ENCODE measurements around the gene NBEA.
"Not testable (repeated sequence)": the region's sequence is repeated elsewhere in the genome, so short reads cannot be mapped to it uniquely, and the experiment has no call there.

Gene NBEA

GRCh38 chr13:35093356-35093755 is 151.3 kb downstream of the NBEA start:
- no peak for DNase-seq

- not testable (repeated sequence) for DNase-seq
These were observed 164.7 kb downstream of the NBEA start for GRCh38 chr13:35106771-35107170.

GRCh38 chr13:35107535-35107934 is 165.5 kb downstream of the NBEA start:
- DNase-seq = no peak

GRCh38 chr13:35113612-35114011 is 171.5 kb downstream of the NBEA start:
- DNase-seq = not testable (repeated sequence)

GRCh38 chr13:35127466-35127865 is 185.4 kb downstream of the NBEA start:
- no peak for DNase-seq

- no peak for DNase-seq
These were observed 187.4 kb downstream of the NBEA start for GRCh38 chr13:35129500-35129899.

GRCh38 chr13:35131471-35131870 is 189.4 kb downstream of the NBEA start:
- no peak for DNase-seq

- DNase-seq = no peak
These were observed 194.5 kb downstream of the NBEA start for GRCh38 chr13:35136585-35136984.

GRCh38 chr13:35139591-35139990 is 197.5 kb downstream of the NBEA start:
- no peak for DNase-seq

GRCh38 chr13:35140321-35140720 is 198.3 kb downstream of the NBEA start:
- no peak for DNase-seq

- no peak for DNase-seq
These were observed 198.8 kb downstream of the NBEA start for GRCh38 chr13:35140831-35141230.

GRCh38 chr13:35143123-35143522 is 201.1 kb downstream of the NBEA start:
- DNase-seq = no peak

- DNase-seq = no peak
These were observed 202.3 kb downstream of the NBEA start for GRCh38 chr13:35144166-35144890.

GRCh38 chr13:35146686-35147085 is 204.6 kb downstream of the NBEA start:
- DNase-seq = no peak

GRCh38 chr13:35157143-35157755 is 215.2 kb downstream of the NBEA start:
- no peak for DNase-seq

- no peak for DNase-seq
These were observed 217.0 kb downstream of the NBEA start for GRCh38 chr13:35159041-35159440.

- no peak for DNase-seq
These were observed 218.8 kb downstream of the NBEA start for GRCh38 chr13:35160896-35161295.

- DNase-seq = no peak
These were observed 220.3 kb downstream of the NBEA start for GRCh38 chr13:35162420-35162819.

GRCh38 chr13:35163674-35164073 is 221.6 kb downstream of the NBEA start:
- DNase-seq = no peak

GRCh38 chr13:35164324-35164932 is 222.4 kb downstream of the NBEA start:
- DNase-seq = no peak

- no peak for DNase-seq
These were observed 223.1 kb downstream of the NBEA start for GRCh38 chr13:35165205-35165604.

- DNase-seq = no peak
These were observed 237.4 kb downstream of the NBEA start for GRCh38 chr13:35179494-35179893.

GRCh38 chr13:35179920-35180663 is 238.0 kb downstream of the NBEA start:
- DNase-seq = no peak

GRCh38 chr13:35190241-35190640 is 248.2 kb downstream of the NBEA start:
- DNase-seq = no peak

All from activated naive CD4-positive, alpha-beta T cell (primary cell).